GM18511 (cell line): ENCODE measurements around the gene GCGR.

ENCODE experiments used
- ATAC-seq: cut with Tn5 transposase; IDR thresholded peaks from one replicate; pipeline ENCODE4 v1.9.1; 2021; ENCODE audit warnings: mild to moderate bottlenecking, moderate library complexity; ENCODE audit not compliant: unreplicated experiment

The GCGR gene

DNA sequence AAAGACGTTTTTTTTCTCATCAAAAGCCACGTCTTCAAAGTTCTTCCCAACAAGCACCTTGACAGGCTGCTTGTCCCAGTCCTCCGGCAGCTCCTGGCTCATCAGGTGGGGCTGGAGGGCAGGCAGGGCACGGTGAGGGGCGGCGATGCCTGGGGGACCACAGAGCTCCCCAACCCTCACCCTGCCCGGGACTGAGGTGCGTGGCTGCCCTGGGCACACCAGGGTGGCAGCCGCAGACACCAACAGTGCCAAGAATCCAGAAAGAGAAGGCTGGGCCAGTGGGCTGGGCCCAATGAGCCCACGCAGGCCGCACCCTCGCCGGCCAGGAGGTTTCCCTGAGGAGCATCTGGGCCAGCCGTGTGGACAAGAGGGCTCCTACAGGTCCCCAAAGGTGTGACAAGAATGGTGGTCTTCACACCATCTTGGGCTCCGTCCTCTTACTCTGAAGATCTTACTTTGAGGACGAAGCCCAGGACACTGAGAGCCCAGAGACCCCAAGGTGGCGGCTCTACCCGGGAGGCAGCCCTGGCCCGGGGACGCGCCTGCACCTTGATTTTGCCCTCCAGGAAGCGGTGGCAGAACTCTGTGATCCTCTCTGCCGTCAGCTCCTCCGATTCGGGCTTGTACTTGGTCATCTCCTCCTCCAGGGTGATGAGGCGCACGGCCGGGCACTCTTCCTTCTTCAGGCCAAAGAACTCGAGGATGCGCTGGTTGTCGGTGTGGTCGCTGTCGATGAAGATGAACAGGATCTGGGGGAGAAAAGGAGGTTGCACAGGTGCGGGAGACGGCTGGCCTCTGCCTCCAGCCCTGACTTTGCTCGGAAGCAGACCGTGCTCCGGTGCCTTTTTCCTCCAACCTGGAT, 42.2 kb downstream of the GCGR start:
- ATAC-seq: no peak

DNA sequence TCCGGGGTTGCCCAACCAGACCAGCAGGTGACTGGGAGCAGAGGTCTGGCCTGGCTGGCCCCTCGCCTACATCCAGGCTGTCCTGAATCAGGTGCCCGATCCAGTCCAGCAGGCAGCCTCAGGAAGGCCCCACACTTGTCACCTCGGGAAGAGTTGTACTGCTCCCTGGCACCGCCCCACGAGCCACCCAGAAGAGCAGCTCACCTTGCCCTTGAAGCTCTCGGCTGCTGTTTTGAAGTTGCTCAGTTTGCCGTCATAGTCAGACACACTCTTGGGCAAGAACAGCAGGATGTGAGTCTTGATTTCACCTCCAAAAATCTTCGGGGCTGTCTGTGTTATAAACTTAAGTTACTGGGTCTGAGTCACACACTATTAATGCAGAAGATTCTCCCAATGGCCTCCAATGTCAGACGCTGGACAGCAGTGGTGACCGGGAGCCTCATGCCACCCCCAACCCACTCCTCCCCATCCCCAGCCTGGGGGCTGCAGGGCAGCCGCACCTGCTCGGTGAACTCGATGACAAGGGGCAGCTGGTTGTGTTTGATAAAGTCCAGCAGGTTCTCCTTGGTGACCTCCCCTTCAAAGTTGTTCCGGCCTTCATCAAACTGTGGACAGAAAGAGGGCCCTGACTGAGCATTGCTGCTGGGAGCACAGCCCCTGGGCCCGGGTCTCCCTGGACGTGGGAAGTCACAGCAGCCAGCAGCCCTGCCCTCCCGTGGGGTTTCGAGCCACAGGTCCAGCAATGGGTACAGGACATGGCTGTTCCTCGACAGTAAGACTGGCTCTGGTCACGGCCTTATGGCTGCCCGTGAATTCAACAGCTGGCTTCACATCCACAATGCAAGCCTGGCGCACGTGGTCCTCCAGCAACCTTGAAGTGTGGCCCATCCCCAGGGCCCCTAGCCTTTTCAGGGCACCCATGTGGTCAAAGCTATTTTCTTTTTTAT, 43.1 kb downstream of the GCGR start:
- no peak for ATAC-seq

DNA sequence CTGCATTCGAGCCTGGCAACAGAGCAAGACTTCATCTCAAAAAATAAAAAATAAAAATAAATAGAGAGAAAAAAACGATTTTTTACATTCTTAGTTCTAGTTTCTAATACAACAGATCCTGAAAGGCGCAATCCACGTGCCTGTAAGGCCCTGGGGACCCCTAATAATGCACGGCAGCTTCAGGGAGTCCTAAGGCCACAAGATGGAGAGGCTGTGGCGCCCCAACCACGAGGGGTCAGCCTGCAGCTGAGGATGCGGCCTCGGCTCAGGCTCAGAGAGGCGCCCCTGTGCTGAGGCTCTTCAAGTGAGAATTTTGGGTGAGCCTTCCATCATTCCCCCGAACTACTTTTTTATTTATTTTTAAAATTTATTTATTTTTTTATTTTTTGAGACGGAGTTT, 45.5 kb downstream of the GCGR start:
- ATAC-seq: no peak

DNA sequence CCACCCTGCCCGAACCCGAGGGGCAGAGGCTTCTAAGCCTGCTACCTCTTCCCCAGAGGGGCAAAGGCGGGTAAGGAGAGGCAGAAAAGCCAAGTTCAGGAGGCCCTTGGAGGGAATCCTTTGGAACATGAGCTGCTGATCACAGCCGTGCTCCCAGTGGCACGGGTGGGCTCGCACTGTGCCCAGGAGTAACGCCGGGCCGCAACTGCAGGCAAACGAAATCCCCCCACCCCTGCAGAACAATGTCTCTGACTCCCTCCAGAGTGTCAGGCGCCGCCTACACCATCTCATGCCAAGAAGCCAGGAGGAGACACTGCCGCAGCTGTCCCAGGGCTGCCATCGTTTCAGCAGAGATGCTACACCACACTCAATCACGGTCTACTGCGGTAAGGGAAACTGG, 47.5 kb downstream of the GCGR start:
- ATAC-seq: no peak

DNA sequence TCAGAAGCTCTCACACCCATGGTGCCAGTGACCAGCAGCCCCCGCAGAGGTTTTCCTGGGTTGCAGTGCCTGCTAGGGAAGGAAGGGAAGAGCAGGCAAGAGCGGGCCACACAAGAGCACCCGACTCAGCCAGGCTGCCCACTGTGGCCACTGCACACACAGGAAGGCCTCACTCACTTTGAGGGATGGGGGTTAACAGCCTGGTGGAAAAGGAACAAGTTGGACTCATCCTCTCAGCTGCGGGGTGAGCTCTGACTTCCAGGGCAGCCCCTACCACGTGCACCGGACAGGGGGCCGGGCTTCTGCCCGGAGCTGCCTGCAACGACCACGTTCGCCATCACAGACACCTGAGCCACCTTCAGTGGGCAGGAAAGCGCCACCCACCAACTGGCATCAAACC, 48.3 kb downstream of the GCGR start:
- no peak for ATAC-seq

DNA sequence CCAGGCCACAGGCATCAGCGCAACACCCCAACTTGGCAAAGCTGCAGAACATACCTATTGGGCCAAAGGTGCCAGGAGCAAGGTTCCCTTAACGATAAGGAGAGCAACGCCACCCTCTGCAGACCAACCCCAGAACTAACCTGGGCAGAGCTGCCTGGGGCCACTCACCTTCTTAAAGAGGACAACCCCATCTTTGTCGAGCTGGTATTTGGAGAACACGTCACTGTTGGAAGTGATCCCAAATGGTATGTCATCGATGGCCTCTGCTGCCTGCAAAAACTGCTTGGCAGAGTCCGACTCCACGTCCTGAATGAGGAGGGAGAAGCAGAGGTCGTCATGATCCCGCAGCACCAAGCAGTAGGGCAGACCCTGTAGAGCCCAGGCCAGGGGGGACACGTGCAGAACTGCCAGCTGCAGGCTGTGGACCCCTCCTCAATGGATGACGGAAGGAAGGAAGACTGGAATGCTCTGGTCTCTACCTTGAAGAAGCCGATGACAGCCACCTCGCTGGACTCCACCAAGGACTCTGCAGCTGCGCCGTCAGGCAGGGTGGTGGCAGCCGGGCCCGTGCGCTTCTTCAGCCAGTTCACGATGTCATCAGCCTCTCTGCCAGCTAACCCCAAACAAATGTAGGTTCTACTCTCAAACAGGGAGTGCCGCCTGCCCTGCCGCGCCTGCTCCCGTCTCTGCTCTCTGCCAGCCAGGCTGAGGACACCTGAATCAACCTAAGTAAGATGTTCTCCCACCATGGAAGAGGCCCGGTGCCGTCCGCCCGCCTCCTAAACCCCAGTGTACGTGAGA, 51.2 kb downstream of the GCGR start:
- no peak for ATAC-seq

DNA sequence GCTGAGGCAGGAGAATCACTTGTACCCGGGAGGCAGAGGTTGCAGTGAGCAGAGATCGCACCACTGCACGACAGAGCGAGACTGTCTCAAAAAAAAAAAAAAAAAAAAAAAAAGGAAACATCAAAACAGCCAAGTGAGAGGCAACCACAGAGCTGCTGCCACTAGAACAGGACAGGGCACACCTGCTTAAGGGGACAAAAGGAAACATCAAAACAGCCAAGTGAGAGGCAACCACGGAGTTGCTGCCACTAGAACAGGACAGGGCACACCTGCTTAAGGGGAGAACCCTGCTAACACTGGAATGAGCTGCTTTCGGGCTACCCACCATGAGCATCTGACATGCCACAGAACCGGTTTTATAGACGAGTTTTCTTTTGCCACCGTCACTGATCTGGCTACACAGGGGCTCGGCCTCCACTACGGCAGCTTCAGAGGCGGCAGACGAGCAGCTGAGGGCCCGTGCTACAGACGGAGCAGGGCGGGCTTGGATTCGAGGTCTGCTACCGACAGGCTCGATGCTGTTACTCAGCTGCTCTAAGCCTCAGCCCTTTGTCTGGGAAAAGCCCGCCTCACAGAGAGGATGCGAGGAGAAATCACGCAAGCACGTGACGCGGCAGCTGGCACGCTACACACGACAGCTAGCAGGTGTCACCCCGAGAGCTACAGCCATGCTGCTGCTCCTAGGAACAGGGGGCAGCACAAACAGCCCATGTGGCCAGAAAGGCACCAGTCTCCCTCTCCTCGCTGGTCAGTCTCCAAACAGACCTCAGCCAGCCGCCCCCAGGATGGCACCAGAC, 54.4 kb downstream of the GCGR start:
- no peak for ATAC-seq

DNA sequence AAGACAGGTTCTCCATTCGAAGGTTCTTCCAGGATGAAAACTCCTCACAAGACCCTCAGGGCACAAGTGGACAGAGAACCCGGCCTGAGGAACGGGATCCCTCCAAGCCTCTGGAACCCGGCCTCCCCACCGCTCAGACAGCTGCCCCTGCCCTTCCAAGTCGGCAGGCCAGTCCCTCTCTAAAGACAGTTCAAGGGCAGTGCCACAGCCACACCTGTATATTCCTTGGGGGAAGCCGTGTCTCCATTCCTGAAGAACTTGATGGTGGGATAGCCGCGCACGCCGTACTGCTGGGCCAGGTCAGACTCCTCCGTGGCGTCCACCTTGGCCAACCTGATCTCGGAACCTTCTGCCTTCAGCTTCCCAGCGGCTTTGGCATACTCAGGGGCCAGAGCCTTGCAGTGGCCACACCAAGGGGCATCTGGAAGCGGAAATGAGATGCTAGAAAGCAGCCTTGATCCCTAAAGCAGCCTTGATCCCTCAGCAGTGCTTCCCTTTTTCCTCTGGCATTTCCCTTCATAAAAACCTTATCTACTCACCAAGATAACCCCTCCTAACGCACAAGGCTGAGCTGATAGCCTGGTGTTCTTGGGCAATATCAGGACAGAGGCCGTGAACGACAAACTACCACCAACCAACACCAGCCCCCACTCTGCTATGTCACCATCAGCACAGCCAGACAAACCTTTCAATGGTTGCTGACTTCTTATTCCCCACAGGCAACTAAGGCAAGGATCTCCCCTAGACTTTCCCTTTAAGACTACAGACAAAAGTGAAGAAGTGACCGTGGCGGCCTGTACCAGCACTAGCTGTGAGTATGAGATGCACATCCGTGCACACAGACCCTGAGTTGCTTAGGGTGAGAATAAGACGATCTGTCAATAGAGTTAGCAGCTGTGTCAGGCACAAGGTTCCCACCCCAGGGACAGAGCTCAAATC, 55.3 kb downstream of the GCGR start:
- ATAC-seq: no peak

DNA sequence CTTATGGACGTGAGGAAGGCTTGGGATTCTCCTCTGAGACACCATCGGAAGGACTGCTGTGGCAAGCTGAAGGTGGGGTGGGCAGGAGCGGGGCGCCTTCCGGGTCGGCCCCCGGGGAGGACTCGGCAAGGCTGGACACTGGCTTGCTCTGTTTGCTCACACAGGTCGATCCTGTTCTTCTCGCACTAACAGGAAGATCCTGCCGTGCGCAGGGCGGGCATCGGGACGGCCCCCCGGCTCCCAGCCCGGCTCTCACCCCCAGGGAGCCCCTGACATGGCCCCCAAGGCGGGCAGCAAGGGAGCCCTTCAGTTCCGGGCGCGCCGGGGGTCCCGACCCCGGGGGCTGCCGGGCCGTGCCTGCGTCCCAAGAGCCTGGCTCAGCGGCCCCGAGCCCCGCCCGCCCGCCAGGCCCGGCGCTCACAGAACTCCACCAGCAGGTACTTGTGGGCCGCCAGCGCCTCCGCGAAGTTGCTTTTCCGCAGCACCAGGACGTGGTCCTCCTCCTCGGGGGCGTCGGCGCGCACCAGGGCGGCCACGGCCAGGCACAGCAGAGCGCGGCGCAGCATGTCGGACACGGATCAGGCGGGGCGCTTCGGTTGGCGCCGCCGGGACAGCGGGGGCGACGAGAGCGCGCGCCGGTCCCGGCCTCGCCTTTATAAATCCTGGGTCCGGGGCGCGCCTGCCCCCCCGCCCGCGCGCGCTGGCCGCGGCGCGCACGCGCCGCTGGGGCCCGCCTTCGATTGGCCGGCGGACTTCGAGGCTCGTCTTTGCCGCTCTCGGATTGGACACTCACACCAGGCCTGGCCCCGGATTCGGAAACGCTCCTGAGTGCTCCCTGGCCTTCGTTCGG, 56.2 kb downstream of the GCGR start, which contains the start of gene P4HB:
P4HB (minus strand) TSS at position 630 of the 850 bp plus-strand sequence; CDS start at position 566, 64 bp downstream.
- ATAC-seq: no peak

DNA sequence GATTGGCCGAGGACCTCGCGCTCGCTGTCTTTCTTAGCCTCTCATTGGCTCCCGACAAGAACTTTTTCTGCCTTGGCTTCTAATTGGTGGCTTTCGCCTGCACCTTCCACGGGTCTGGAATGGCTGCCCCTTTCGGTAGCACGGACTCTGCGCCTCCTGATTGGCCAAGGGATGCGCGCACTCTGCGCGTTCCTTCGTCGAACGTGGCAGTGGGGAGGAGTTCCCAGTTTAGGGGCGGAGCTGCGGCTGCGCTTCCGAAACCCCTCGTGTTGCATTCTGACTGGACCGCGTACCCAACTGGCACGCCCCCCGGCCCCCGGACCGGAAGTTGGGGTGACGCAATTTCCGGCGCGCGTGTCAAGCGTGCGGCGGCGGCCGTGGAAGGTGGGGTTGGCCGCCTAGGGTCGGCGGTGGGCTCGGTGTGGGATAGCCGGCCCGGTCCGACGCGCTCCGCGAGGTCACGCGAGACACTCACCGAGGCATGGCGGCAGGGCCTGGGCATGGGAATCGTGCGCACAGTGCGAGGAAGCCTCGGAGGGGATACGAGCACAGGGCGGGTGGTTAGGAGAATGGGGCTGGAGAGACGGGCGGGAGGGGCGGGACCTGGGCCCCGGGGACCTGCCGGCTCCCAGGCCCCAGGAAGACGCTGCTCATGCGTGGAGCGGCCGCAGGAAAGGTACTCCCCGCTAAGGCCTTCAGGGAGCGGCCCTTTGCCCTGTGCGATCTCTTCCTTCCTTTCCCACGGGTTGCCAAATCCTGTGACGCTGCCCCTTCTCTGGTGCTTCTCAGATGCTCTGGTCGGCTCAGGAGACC, 57.0 kb downstream of the GCGR start:
- peak; percentile 83 for ATAC-seq

DNA sequence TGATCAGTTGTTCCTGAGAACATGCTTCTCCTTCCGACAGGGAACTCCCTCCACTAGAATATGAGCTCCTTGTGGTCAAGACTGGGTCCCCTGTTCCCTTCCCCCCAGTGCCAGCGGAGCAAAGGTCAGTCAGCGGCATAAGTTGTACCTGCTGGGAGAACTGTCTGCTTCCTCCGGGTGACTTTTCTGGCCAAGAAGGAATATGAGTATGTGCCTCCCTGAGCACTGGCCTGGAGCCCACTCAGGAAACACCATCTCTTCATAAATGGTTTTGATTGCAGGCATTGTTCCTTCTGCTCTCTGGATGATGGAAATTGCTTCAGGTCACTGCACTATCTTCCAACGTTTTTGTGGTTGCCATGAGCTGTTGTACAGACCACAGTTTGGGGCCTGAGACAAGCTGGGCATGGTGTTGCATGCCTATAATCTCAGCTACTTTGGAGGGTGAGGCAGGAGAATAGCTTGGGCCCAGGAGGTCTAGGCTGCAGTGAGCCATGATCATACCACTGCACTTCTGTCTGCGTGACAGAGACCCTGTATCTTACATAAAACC, 59.2 kb downstream of the GCGR start:
- ATAC-seq: no peak
